SK-N-MC (cell line): Measurements from ENCODE around the gene C4A.
"Not testable (repeated sequence)": the region's sequence is repeated elsewhere in the genome, so short reads cannot be mapped to it uniquely, and the experiment has no call there.

ENCODE experiments used
- EZH2 ChIP-seq: fragments of 200-600 bp; sonication (generic); IDR thresholded peaks from one replicate; pipeline ENCODE4 v1.6.1; 2017; ENCODE audit warnings: antibody characterized with exemption
- FOXP2 ChIP-seq: optimal IDR thresholded peaks from 2 replicates; pipeline ENCODE3; 2011; ENCODE audit warnings: mild to moderate bottlenecking, moderate library complexity; ENCODE audit not compliant: insufficient read depth; ENCODE audit errors: extremely low read length, control extremely low read depth
- POLR2AphosphoS5 ChIP-seq: IDR thresholded peaks from 2 replicates; pipeline ENCODE4 v1.6.1; 2012; ENCODE audit warnings: mild to moderate bottlenecking, low read depth, low read length, borderline replicate concordance

GRCh38 chr6:31932137-31932536, 49.7 kb upstream of the C4A start:
- TF ChIP-seq POLR2AphosphoS5, EZH2, FOXP2: not testable (repeated sequence)
